Measurements from ENCODE around the gene ZMAT5. TPM values are rescaled to one million over a fixed set of nuclear protein-coding genes. Genes with fewer than 3 reads are reported as not detected.

The ZMAT5 gene
- total and polyA plus RNA-seq, 2 of the 13 experiments (the other 11 are each of a cell fraction or from before 2014, with no cell fraction given) = 20.7 to 27.8 TPM

DNA sequence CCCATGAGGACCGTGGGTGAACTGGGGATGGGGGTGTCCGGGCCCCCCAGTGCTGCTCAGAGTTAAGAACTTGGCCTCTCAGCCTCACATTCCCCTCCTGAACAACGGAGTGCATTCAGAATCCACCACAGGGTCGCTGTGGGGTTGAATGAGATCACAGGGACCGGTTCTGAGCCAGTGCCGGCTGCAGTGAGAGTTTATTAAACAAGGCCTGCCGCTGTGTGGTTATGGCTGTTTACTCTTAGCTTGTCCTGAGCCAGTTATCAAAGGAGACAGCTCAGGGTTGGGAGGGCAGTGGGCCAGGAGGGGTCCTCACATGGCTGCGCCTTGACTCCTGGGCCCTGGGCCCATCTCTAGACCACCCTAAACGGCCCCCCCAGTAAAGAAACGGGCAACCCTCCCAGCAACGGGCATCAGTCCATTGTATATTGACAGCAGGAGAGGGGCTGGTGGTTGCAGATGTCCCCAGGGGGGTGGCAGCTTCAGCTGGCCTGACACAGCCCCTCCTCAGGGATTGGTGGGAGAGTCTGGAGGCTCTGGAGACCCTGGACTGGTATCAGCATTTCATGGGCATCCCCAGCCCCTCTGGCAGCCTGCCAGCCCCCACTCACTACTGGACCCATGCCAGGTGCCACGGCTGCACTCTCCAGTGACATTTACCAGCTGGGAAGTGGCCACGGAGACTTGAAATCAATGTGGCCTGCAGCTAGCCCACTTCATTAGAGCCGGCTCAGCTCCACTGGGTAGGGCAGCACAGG, 62.1 kb downstream of the ZMAT5 start (continued):
- no peak for TF ChIP-seq ZNF879 (CRISPR knock-in tag; IDR thresholded peaks at IDR 0.05)
- no peak for TF ChIP-seq TOPORS (CRISPR knock-in tag; IDR thresholded peaks at IDR 0.05)
- no peak for TF ChIP-seq ZNF138 (CRISPR knock-in tag; IDR thresholded peaks at IDR 0.05; ENCODE audit: low read depth)
- no peak for TF ChIP-seq ZNF460 (CRISPR knock-in tag; IDR thresholded peaks at IDR 0.05; ENCODE audit: borderline replicate concordance)
- TF ChIP-seq MED8 (CRISPR knock-in tag; IDR thresholded peaks at IDR 0.05; ENCODE audit: insufficient replicate concordance) = no peak
- TF ChIP-seq, protein P1, sequence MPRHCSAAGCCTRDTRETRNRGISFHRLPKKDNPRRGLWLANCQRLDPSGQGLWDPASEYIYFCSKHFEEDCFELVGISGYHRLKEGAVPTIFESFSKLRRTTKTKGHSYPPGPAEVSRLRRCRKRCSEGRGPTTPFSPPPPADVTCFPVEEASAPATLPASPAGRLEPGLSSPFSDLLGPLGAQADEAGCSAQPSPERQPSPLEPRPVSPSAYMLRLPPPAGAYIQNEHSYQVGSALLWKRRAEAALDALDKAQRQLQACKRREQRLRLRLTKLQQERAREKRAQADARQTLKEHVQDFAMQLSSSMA (CRISPR knock-in tag; IDR thresholded peaks at IDR 0.05) = no peak
- TF ChIP-seq FOXP1 (IDR thresholded peaks at IDR 0.05) = no peak
- no peak for TF ChIP-seq FOXP1 (CRISPR knock-in tag; IDR thresholded peaks at IDR 0.05)
- TF ChIP-seq FLYWCH1 (CRISPR knock-in tag; IDR thresholded peaks at IDR 0.05) = no peak
- TF ChIP-seq KLF9 (CRISPR knock-in tag; IDR thresholded peaks at IDR 0.05; ENCODE audit: low read depth) = no peak
- no peak for TF ChIP-seq RNF2 (conservative IDR thresholded peaks at IDR 0.05; ENCODE audit: low read depth)
- TF ChIP-seq AGO2 (optimal IDR thresholded peaks at IDR 0.05; ENCODE audit: low read depth, low read length) = no peak
- TF ChIP-seq GATAD1 (CRISPR knock-in tag; IDR thresholded peaks at IDR 0.05) = no peak
- TF ChIP-seq, protein P2, sequence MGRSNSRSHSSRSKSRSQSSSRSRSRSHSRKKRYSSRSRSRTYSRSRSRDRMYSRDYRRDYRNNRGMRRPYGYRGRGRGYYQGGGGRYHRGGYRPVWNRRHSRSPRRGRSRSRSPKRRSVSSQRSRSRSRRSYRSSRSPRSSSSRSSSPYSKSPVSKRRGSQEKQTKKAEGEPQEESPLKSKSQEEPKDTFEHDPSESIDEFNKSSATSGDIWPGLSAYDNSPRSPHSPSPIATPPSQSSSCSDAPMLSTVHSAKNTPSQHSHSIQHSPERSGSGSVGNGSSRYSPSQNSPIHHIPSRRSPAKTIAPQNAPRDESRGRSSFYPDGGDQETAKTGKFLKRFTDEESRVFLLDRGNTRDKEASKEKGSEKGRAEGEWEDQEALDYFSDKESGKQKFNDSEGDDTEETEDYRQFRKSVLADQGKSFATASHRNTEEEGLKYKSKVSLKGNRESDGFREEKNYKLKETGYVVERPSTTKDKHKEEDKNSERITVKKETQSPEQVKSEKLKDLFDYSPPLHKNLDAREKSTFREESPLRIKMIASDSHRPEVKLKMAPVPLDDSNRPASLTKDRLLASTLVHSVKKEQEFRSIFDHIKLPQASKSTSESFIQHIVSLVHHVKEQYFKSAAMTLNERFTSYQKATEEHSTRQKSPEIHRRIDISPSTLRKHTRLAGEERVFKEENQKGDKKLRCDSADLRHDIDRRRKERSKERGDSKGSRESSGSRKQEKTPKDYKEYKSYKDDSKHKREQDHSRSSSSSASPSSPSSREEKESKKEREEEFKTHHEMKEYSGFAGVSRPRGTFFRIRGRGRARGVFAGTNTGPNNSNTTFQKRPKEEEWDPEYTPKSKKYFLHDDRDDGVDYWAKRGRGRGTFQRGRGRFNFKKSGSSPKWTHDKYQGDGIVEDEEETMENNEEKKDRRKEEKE (IDR thresholded peaks at IDR 0.05) = no peak
- TF ChIP-seq, protein P3, sequence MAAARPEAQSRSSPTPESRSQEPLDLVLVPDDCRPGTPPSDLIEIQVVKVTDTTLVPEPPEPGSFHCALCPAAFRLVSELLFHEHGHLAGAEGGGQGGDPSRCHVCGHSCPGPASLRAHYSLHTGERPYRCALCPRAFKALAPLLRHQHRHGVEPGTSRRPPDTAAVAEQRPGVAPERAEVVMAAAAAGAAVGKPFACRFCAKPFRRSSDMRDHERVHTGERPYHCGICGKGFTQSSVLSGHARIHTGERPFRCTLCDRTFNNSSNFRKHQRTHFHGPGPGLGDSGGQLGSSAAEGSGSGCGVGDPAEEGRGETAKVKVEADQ (CRISPR knock-in tag; IDR thresholded peaks at IDR 0.05; ENCODE audit: borderline replicate concordance) = no peak
- TF ChIP-seq SAFB2 (CRISPR knock-in tag; IDR thresholded peaks at IDR 0.05; ENCODE audit: borderline replicate concordance, low read depth) = no peak
- TF ChIP-seq, protein P4, sequence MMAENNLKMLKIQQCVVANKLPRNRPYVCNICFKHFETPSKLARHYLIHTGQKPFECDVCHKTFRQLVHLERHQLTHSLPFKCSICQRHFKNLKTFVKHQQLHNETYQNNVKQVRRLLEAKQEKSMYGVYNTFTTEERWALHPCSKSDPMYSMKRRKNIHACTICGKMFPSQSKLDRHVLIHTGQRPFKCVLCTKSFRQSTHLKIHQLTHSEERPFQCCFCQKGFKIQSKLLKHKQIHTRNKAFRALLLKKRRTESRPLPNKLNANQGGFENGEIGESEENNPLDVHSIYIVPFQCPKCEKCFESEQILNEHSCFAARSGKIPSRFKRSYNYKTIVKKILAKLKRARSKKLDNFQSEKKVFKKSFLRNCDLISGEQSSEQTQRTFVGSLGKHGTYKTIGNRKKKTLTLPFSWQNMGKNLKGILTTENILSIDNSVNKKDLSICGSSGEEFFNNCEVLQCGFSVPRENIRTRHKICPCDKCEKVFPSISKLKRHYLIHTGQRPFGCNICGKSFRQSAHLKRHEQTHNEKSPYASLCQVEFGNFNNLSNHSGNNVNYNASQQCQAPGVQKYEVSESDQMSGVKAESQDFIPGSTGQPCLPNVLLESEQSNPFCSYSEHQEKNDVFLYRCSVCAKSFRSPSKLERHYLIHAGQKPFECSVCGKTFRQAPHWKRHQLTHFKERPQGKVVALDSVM (CRISPR knock-in tag; IDR thresholded peaks at IDR 0.05) = no peak
- TF ChIP-seq TBL1XR1 (IDR thresholded peaks at IDR 0.05; ENCODE audit: borderline replicate concordance, low read length, partially characterized antibody) = no peak
